Activated naive CD4-positive, alpha-beta T cell treated with anti-CD3 and anti-CD28 coated beads, Interleukin-2, amount 50 U/mL, for 24 hours (primary cell): ENCODE data around the gene DOCK4.

Source experiments
- H3K27ac Mint-ChIP-seq: one replicate; pipeline ENCODE4 v1.8.0; 2021; ENCODE audit warnings: mild to moderate bottlenecking, mixed read lengths
- H3K27me3 Mint-ChIP-seq: one replicate; pipeline ENCODE4 v1.8.0; 2021; ENCODE audit warnings: mixed read lengths
- H3K36me3 Mint-ChIP-seq: one replicate; pipeline ENCODE4 v1.8.0; 2021; ENCODE audit warnings: mixed read lengths
- H3K4me1 Mint-ChIP-seq: one replicate; pipeline ENCODE4 v1.8.0; 2021; ENCODE audit warnings: mixed read lengths
- H3K4me3 Mint-ChIP-seq: one replicate; pipeline ENCODE4 v1.8.0; 2021; ENCODE audit warnings: mild to moderate bottlenecking, mixed read lengths
- H3K9me3 Mint-ChIP-seq: one replicate; pipeline ENCODE4 v1.8.0; 2021; ENCODE audit warnings: mixed read lengths

The DOCK4 gene

DNA sequence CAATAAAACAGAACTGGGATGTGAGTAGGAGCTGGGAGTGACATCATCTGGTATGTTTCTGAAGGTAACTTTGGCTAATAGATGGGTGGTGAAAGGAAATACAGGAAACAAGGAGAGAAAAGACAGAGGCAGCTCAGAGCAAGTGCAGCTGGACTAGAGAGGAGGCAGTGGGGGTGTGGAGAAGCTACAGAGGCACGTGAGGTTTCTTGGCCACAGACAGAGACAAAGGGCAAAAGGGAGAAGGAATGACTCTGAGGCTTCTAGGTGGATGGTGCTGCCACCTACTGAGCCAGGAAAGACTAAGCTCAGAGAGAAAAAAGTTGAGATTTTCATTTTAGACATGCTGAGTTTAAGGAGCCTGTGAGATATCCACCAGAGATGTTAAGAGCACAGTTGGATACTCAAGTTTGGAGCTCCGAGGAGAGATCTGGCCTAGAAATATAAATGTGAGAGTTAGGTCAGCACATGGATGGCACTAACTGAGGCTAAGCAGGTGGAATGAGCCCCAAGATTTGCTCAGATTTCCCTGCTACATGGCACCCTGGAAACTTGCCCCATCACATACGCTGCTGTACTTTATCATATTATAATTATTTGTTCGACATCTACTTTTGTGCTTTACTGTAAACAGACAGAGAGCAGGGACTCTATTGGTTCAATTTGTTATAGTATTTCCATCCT, 350.9 kb downstream of the DOCK4 start:
- no peak overlapping the region for H3K4me3 Mint-ChIP-seq

GRCh38 chr7:111853201-111853990, 352.8 kb downstream of the DOCK4 start:
- Mint-ChIP-seq H3K27me3 (peaks cover 1% of the 10 kb centered on the region), H3K36me3 (no peaks in the 10 kb centered on the region), H3K9me3 (peaks cover 4% of the 10 kb centered on the region), H3K27ac (no peak overlapping the region), H3K4me3 (no peak overlapping the region), H3K4me1 (no peaks in the 10 kb centered on the region)

More for the DNA sequence above, 350.9 kb downstream of the DOCK4 start:
- Mint-ChIP-seq H3K9me3 (peaks cover 4% of the 10 kb centered on the region), H3K27ac (no peak overlapping the region), H3K36me3 (no peaks in the 10 kb centered on the region), H3K4me1 (no peaks in the 10 kb centered on the region), H3K27me3 (peaks cover 4% of the 10 kb centered on the region)

- peaks cover 4% of the 10 kb centered on the region for H3K9me3 Mint-ChIP-seq
- peaks cover 1% of the 10 kb centered on the region for H3K27me3 Mint-ChIP-seq
- H3K36me3 Mint-ChIP-seq, result no peaks in the 10 kb centered on the region
- H3K27ac Mint-ChIP-seq, result no peak overlapping the region
- H3K4me3 Mint-ChIP-seq, result no peak overlapping the region
- no peaks in the 10 kb centered on the region for H3K4me1 Mint-ChIP-seq
Observed at GRCh38 chr7:111852081-111852480, 354.1 kb downstream of the DOCK4 start.

DNA sequence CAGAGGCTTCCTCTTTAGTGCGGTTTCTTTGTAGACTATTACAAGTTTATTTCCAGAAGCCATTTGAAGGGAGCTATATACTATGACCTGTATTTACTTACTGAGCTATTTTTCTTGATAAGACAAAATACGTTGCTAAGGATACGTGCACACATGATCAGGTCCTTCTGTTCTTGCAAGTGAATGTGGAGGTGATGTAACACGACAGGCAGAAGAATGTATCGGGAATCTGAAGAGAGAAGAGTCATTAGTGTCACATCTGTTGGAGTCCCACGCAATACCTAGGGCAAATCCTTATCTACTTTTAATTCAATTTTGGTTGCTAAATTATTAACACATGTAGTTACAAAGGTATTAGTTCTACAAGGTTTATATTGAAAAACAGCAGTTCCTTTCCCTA, 359.3 kb downstream of the DOCK4 start:
- no peak overlapping the region for H3K4me3 Mint-ChIP-seq
- H3K27me3 Mint-ChIP-seq, result no peaks in the 10 kb centered on the region
- peaks cover 4% of the 10 kb centered on the region for H3K9me3 Mint-ChIP-seq
- H3K4me1 Mint-ChIP-seq, result peaks cover 3% of the 10 kb centered on the region
- H3K27ac Mint-ChIP-seq, result no peak overlapping the region
- H3K36me3 Mint-ChIP-seq, result no peaks in the 10 kb centered on the region

DNA sequence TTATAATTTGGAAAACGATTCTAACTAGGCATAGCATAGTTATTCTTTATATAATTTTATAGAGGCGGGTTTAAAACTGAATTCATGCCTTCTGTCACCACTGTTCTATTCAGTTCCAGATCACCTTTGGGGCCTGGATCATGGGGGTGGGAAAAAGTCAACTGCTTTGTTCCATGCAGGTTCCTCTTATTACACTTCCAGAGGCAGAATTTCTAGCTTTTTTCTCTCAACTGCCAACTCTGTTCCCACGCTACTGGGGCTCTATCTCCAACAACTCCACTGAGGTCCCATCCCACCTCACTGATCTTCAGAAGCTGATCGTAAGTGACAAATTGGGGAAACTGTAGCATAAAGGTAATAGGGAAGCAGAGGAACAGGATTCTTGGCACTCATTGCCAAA, 360.3 kb downstream of the DOCK4 start:
- H3K36me3 Mint-ChIP-seq, result no peaks in the 10 kb centered on the region
- peaks cover 7% of the 10 kb centered on the region for H3K4me1 Mint-ChIP-seq
- H3K27ac Mint-ChIP-seq, result no peak overlapping the region
- peaks cover 3% of the 10 kb centered on the region for H3K9me3 Mint-ChIP-seq
- H3K27me3 Mint-ChIP-seq, result no peaks in the 10 kb centered on the region
- no peak overlapping the region for H3K4me3 Mint-ChIP-seq

GRCh38 chr7:111844904-111845671, 361.1 kb downstream of the DOCK4 start:
- H3K4me1 Mint-ChIP-seq, result peaks cover 7% of the 10 kb centered on the region
- H3K27me3 Mint-ChIP-seq, result no peaks in the 10 kb centered on the region
- no peaks in the 10 kb centered on the region for H3K9me3 Mint-ChIP-seq
- H3K36me3 Mint-ChIP-seq, result no peaks in the 10 kb centered on the region
- H3K27ac Mint-ChIP-seq, result no peak overlapping the region
- H3K4me3 Mint-ChIP-seq, result no peak overlapping the region

DNA sequence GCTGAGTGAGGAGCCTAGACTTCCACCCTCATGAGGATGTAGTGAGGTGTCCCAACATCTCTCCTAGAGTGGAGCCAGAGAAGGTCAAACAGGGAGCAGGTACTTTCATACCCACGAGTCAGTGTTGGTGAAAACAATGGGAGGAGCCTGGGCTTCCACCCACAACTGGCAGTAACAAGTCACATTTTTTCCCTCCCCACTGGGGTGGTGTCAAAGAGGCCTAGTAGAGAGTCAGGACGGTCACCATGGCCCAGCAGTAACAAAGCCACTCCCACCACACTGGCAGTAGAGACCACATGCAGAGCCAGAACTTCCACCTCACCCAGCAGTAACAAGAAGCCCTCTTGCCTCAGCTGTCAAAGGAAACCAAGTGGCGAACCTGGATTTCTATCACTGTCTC, 363.7 kb downstream of the DOCK4 start:
- Mint-ChIP-seq H3K27me3 (no peaks in the 10 kb centered on the region), H3K27ac (no peak overlapping the region), H3K9me3 (no peaks in the 10 kb centered on the region), H3K4me1 (peaks cover 7% of the 10 kb centered on the region), H3K36me3 (no peaks in the 10 kb centered on the region), H3K4me3 (no peak overlapping the region)

DNA sequence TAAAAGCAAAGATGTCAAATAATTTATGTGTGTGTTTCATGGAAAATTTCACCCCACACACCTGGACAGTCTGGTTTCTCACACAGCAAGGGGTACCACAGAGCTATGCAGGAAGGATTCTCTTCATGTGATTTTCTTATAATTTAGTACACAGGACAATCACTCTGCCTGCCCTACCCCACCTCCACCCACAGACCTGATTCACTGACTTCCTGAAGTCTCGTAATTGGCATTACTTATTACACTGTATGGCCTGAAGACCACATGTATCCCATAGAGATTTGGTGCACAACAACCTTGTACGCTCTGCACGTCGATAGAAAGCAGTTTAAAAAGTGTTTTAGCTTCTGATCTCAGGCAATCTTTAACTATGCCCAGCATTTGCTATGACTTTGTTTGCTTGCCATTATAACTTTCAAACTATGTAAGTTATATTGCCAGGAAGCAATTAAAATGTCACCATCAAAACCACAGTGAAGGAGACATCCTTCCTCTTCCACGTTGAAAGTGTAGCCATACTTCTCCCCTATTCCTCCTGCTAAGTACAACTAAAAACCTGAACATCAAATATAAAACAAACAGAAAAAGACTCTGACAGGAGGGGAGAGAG, 364.5 kb downstream of the DOCK4 start:
- Mint-ChIP-seq H3K4me3 (no peak overlapping the region), H3K9me3 (peaks cover 2% of the 10 kb centered on the region), H3K27ac (no peak overlapping the region), H3K27me3 (no peaks in the 10 kb centered on the region), H3K36me3 (no peaks in the 10 kb centered on the region), H3K4me1 (peaks cover 7% of the 10 kb centered on the region)

- Mint-ChIP-seq H3K4me1 (peaks cover 7% of the 10 kb centered on the region), H3K27ac (no peak overlapping the region), H3K36me3 (no peaks in the 10 kb centered on the region), H3K4me3 (no peak overlapping the region), H3K9me3 (peaks cover 6% of the 10 kb centered on the region), H3K27me3 (no peaks in the 10 kb centered on the region)
Observed at GRCh38 chr7:111840528-111840927, 365.7 kb downstream of the DOCK4 start.

DNA sequence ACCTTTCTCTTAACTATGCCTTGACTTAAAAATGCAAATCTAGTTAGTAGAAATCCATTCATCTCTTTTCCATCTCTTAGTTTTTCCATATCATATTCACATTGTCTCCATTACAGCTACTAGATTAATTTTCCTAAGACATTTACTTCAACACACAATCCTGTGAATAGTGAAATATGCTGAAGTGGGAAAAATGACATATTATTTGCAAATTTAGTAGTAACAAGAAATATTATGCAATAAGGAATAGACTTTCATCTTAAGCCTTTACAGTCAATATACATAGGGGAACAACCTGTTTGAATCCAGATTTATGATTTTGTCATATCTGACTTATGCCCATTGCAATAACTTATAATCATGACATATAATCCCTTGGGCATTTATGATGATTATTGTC, 366.9 kb downstream of the DOCK4 start:
- Mint-ChIP-seq H3K4me1 (peaks cover 7% of the 10 kb centered on the region), H3K36me3 (no peaks in the 10 kb centered on the region), H3K9me3 (peaks cover 6% of the 10 kb centered on the region), H3K4me3 (no peak overlapping the region), H3K27me3 (no peaks in the 10 kb centered on the region), H3K27ac (no peak overlapping the region)

DNA sequence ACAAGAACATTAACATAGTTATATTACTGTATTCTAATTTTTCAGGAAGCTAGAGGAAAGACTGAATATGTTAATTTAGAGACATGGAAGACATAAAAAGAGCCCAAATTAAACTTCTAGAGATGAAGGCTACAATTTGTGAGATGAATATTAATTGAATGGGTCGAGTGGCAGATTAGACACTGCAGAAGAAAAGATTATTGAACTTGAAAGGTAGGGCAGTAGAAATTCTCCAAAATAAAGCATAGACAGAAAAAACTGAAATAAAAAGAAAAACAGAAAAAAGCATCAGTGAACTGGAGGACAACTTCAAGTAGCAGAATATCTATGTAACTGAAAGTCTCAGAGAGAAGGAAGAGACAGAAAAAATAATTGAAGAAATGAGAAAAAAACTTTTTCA, 369.6 kb downstream of the DOCK4 start:
- Mint-ChIP-seq H3K27me3 (no peaks in the 10 kb centered on the region), H3K36me3 (no peaks in the 10 kb centered on the region), H3K4me1 (peaks cover 1% of the 10 kb centered on the region), H3K9me3 (peaks cover 6% of the 10 kb centered on the region), H3K4me3 (no peak overlapping the region), H3K27ac (no peak overlapping the region)

- Mint-ChIP-seq H3K4me3 (no peak overlapping the region), H3K4me1 (no peaks in the 10 kb centered on the region), H3K27me3 (peaks cover 4% of the 10 kb centered on the region), H3K9me3 (peaks cover 6% of the 10 kb centered on the region), H3K36me3 (no peaks in the 10 kb centered on the region), H3K27ac (no peak overlapping the region)
Observed at GRCh38 chr7:111835066-111835465, 371.1 kb downstream of the DOCK4 start.

GRCh38 chr7:111834367-111834766, 371.8 kb downstream of the DOCK4 start:
- H3K36me3 Mint-ChIP-seq, result no peaks in the 10 kb centered on the region
- H3K27me3 Mint-ChIP-seq, result peaks cover 4% of the 10 kb centered on the region
- H3K4me3 Mint-ChIP-seq, result no peak overlapping the region
- H3K4me1 Mint-ChIP-seq, result no peaks in the 10 kb centered on the region
- H3K27ac Mint-ChIP-seq, result no peak overlapping the region
- peaks cover 6% of the 10 kb centered on the region for H3K9me3 Mint-ChIP-seq

DNA sequence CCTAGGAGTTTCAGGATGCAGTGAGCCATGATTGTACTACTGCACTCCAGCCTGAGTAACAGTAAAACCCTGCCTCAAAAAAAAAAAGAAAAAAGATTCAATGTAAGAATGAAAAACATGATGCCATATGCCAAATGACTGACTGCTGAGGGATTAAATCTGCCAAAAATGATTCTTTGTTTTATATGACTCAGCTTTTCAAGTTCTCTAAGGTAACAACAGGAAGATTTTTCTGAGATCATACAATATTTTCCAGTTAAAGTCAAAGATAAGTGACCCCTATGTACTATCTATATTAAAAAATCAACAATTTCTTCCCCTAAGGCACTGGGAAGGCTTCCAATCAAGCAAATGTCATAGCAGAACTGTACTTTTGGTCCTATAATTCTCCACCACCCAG, 372.7 kb downstream of the DOCK4 start:
- no peaks in the 10 kb centered on the region for H3K4me1 Mint-ChIP-seq
- H3K9me3 Mint-ChIP-seq, result peaks cover 6% of the 10 kb centered on the region
- H3K4me3 Mint-ChIP-seq, result no peak overlapping the region
- H3K27me3 Mint-ChIP-seq, result peaks cover 4% of the 10 kb centered on the region
- no peak overlapping the region for H3K27ac Mint-ChIP-seq
- no peaks in the 10 kb centered on the region for H3K36me3 Mint-ChIP-seq

DNA sequence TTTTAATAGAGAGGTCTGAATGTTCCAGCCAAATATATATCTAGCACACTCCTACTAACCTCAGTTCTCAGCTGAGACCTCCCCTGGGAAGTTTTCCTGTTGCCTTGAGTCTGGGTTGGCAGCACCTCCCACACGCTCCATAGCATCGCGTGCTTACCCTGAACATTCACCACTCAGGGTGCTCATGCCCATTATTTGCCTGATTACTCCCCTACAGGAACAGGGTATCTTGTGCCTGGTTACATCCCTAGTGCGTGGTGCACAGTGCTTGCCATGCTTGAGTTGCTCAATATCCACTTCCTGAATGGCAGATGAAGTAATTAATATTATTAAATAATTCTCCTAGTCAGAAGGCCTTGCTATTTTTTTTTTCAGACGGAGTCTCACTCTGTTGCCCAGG, 374.0 kb downstream of the DOCK4 start:
- Mint-ChIP-seq H3K4me3 (no peak overlapping the region), H3K27me3 (peaks cover 4% of the 10 kb centered on the region), H3K36me3 (no peaks in the 10 kb centered on the region), H3K27ac (no peak overlapping the region), H3K9me3 (peaks cover 6% of the 10 kb centered on the region), H3K4me1 (no peaks in the 10 kb centered on the region)
